Activated CD4-positive, alpha-beta T cell treated with anti-CD3 and anti-CD28 coated beads, Interleukin-2, amount 50 U/mL, for 48 hours (primary cell): Measurements from ENCODE around the gene PIAS1.
"Not testable (repeated sequence)": the region's sequence is repeated elsewhere in the genome, so short reads cannot be mapped to it uniquely, and the experiment has no call there.

Experiments
- DNase-seq, 2 experiments: peaks; one replicate each; pipeline ENCODE4 v3.0.0-alpha.2; 2020

The PIAS1 gene

GRCh38 chr15:68053701-68054627 is at the start of gene PIAS1:
Gene PIAS1 (plus strand): TSS chr15:68054315. CDS start chr15:68054327, 12 bp downstream.
- DNase-seq, result peak; percentile 93 to 94

- not testable (repeated sequence) for DNase-seq
Observed at GRCh38 chr15:68007642-68008041, 46.5 kb upstream of the PIAS1 start.

- DNase-seq, result no peak
Observed at GRCh38 chr15:68010361-68011153, 43.6 kb upstream of the PIAS1 start.

- no peak for DNase-seq
Observed at GRCh38 chr15:68012911-68013310, 41.2 kb upstream of the PIAS1 start.

GRCh38 chr15:68014219-68014618 is 39.9 kb upstream of the PIAS1 start:
- no peak for DNase-seq

GRCh38 chr15:68015244-68015643 is 38.9 kb upstream of the PIAS1 start:
- DNase-seq, result no peak

- DNase-seq, result no peak
Observed at GRCh38 chr15:68017201-68017600, 36.9 kb upstream of the PIAS1 start.

- no peak for DNase-seq
Observed at GRCh38 chr15:68018797-68019444, 35.2 kb upstream of the PIAS1 start.

- no peak for DNase-seq
Observed at GRCh38 chr15:68019814-68020525, 34.1 kb upstream of the PIAS1 start.

GRCh38 chr15:68020685-68021084 is 33.4 kb upstream of the PIAS1 start:
- no peak for DNase-seq

GRCh38 chr15:68022061-68022460 is 32.1 kb upstream of the PIAS1 start:
- no peak for DNase-seq

- no peak for DNase-seq
Observed at GRCh38 chr15:68023307-68024101, 30.6 kb upstream of the PIAS1 start.

GRCh38 chr15:68025835-68026424 is 28.2 kb upstream of the PIAS1 start:
- no peak for DNase-seq

- no peak for DNase-seq
Observed at GRCh38 chr15:68027388-68027787, 26.7 kb upstream of the PIAS1 start.

GRCh38 chr15:68028137-68028887 is 25.8 kb upstream of the PIAS1 start:
- DNase-seq, result no peak

GRCh38 chr15:68028888-68029207 is 25.3 kb upstream of the PIAS1 start:
- no peak for DNase-seq

GRCh38 chr15:68029959-68030358 is 24.2 kb upstream of the PIAS1 start:
- DNase-seq, result no peak

GRCh38 chr15:68031404-68031803 is 22.7 kb upstream of the PIAS1 start:
- DNase-seq, result no peak

- no peak for DNase-seq
Observed at GRCh38 chr15:68032672-68033071, 21.4 kb upstream of the PIAS1 start.

- no peak for DNase-seq
Observed at GRCh38 chr15:68034081-68034480, 20.0 kb upstream of the PIAS1 start.
